ENCODE results near the gene ALG6. TPM values are rescaled to one million over a fixed set of nuclear protein-coding genes. Genes with fewer than 3 reads are reported as not detected.
A peak's percentile ranks its signal among the peaks of the same experiment; 100 is the strongest.

ALG6 gene
- total and polyA plus RNA-seq, 2 of the 13 experiments (the other 11 are each of a cell fraction or from before 2014, with no cell fraction given), result 6.8 to 8.1 TPM

- no peak; the same call in 1 of the 2 replicates for TF ChIP-seq RARA (CRISPR knock-in tag; IDR thresholded peaks at IDR 0.05)
- TF ChIP-seq HNRNPK (IDR thresholded peaks at IDR 0.05; ENCODE audit: low read depth, low read length, poor library complexity, severe bottlenecking), result no peak
- 0 out of 2 replicates have a peak, but pooled peaks have one; percentile 36 for TF ChIP-seq HDAC2 (CRISPR knock-in tag; IDR thresholded peaks at IDR 0.05)
- TF ChIP-seq MED13 (CRISPR knock-in tag; IDR thresholded peaks at IDR 0.05), result peak; percentile 55; the same call in 1 of the 2 replicates
- peak; percentile 83 for TF ChIP-seq ZNF616 (CRISPR knock-in tag; IDR thresholded peaks at IDR 0.05; ENCODE audit: low read depth)
- no peak for TF ChIP-seq NFIC (IDR thresholded peaks at IDR 0.05; ENCODE audit: low read length)
- TF ChIP-seq ZNF432 (CRISPR knock-in tag; IDR thresholded peaks at IDR 0.05; ENCODE audit: borderline replicate concordance), result no peak
- TF ChIP-seq ZNF800 (CRISPR knock-in tag; IDR thresholded peaks at IDR 0.05), result peak; percentile 67; the same call in 1 of the 2 replicates
- TF ChIP-seq ZSCAN21 (CRISPR knock-in tag; IDR thresholded peaks at IDR 0.05; ENCODE audit: borderline replicate concordance), result peak; percentile 68; the same call in 1 of the 2 replicates
- no peak; the same call in 1 of the 2 replicates for TF ChIP-seq ZNF646 (CRISPR knock-in tag; IDR thresholded peaks at IDR 0.05)
- TF ChIP-seq ZNF777 (CRISPR knock-in tag; IDR thresholded peaks at IDR 0.05), result peak; percentile 63
- no peak for TF ChIP-seq ZBTB37 (CRISPR knock-in tag; IDR thresholded peaks at IDR 0.05)
- 0 out of 2 replicates have a peak, but pooled peaks have one; percentile 22 for TF ChIP-seq ZNF350 (CRISPR knock-in tag; IDR thresholded peaks at IDR 0.05; ENCODE audit: borderline replicate concordance, low read depth)
- TF ChIP-seq ZNF326 (CRISPR knock-in tag; IDR thresholded peaks at IDR 0.05; ENCODE audit: borderline replicate concordance), result no peak
- TF ChIP-seq ZSCAN31 (CRISPR knock-in tag; IDR thresholded peaks at IDR 0.05; ENCODE audit: low read depth), result peak; percentile 41; the same call in 1 of the 2 replicates
- TF ChIP-seq BORCS8-MEF2B (CRISPR knock-in tag; IDR thresholded peaks at IDR 0.05), result peak; percentile 46; the same call in 1 of the 2 replicates
- no peak for TF ChIP-seq GABPA (IDR thresholded peaks at IDR 0.05; ENCODE audit: low read depth, low read length)
- TF ChIP-seq GABPA (CRISPR knock-in tag; IDR thresholded peaks at IDR 0.05; ENCODE audit: low read depth), result no peak
- no peak for TF ChIP-seq CAMTA2 (CRISPR knock-in tag; IDR thresholded peaks at IDR 0.05; ENCODE audit: borderline replicate concordance)
Measured at GRCh38 chr1:63367215-63368103, at the start of gene ALG6 (continued).
